ENCODE measurements around the gene POLE. TPM values are rescaled to one million over a fixed set of nuclear protein-coding genes. Genes with fewer than 3 reads are reported as not detected.

POLE gene
- total RNA-seq, 1 donor from 2014 or later, result 72.5 TPM

DNA sequence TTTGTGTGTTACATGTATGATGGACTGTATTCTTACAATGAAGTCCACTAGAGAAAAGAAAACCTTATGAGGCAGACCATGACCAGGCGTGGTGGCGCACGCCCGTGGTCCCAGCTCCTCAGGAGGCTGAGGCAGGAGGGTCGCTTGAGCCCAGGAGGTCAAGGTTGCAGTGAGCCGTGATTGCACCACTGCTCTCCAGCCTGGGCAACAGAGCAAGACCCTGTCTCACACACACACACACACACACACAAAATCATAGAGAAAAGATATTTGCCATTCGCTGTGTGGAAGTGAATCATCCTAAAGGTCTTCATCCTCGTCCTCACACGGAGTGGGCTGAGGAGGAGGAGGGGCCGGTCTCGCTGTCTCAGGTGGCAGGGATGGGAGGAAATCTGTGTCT is 109.0 kb downstream of the POLE start:
- no peaks in the 10 kb centered on the region for H3K27me3 Mint-ChIP-seq (ENCODE audit: unreplicated experiment)
- H3K27ac Mint-ChIP-seq (ENCODE audit: unreplicated experiment), result no peak overlapping the region
- TF ChIP-seq, protein P1, sequence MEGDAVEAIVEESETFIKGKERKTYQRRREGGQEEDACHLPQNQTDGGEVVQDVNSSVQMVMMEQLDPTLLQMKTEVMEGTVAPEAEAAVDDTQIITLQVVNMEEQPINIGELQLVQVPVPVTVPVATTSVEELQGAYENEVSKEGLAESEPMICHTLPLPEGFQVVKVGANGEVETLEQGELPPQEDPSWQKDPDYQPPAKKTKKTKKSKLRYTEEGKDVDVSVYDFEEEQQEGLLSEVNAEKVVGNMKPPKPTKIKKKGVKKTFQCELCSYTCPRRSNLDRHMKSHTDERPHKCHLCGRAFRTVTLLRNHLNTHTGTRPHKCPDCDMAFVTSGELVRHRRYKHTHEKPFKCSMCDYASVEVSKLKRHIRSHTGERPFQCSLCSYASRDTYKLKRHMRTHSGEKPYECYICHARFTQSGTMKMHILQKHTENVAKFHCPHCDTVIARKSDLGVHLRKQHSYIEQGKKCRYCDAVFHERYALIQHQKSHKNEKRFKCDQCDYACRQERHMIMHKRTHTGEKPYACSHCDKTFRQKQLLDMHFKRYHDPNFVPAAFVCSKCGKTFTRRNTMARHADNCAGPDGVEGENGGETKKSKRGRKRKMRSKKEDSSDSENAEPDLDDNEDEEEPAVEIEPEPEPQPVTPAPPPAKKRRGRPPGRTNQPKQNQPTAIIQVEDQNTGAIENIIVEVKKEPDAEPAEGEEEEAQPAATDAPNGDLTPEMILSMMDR (IDR thresholded peaks at IDR 0.05), result no peak
- H3K4me1 Mint-ChIP-seq (ENCODE audit: unreplicated experiment), result no peaks in the 10 kb centered on the region
- DNase-seq (ENCODE audit: extremely low spot score, unreplicated experiment), result no peak
- peaks cover 7% of the 10 kb centered on the region for H3K36me3 Mint-ChIP-seq (ENCODE audit: unreplicated experiment)
- no peak overlapping the region for H3K4me3 Mint-ChIP-seq (ENCODE audit: unreplicated experiment)
- H3K9me3 Mint-ChIP-seq (ENCODE audit: unreplicated experiment), result no peaks in the 10 kb centered on the region

DNA sequence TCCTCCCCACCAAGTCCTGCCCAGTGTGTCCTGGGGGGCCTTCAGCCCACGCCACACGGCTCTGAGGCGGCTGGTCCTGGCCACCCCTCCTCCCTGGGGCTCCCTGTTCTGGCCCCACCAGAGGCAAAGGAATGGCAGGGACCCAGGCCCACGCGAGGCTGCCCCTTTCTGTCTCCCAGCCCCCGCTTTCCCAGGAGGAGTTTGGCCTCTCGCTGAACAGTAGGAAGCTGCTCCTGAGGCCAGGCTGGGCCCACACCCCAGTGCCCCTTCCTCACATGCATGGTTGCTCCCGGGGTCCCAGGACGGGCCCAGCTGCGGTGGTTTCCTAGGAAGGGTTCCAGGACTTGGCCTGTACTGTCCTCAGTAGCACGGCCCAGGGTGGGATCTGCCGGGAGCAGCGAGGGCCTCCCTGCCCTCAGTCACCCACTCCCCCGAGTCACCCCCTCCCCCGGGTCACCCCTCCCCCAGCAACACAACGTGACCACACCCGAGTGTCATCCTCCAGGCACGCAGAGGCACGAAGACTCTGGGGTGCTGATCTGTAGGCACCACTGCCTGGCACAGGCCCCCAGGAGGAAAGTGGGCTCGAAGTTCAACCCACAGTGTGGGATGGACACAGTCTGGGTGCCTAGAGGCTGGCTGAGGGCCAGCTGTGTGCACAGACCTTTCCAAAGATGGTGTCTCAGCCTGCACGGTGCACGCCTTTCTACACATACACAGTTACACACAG is 109.8 kb downstream of the POLE start:
- Mint-ChIP-seq H3K27me3 (ENCODE audit: unreplicated experiment) (no peaks in the 10 kb centered on the region), H3K27ac (ENCODE audit: unreplicated experiment) (no peak overlapping the region), H3K36me3 (ENCODE audit: unreplicated experiment) (peaks cover 7% of the 10 kb centered on the region), H3K9me3 (ENCODE audit: unreplicated experiment) (no peaks in the 10 kb centered on the region), H3K4me3 (ENCODE audit: unreplicated experiment) (no peak overlapping the region), H3K4me1 (ENCODE audit: unreplicated experiment) (no peaks in the 10 kb centered on the region)
- no peak for DNase-seq (ENCODE audit: extremely low spot score, unreplicated experiment)
- TF ChIP-seq, protein P1 (IDR thresholded peaks at IDR 0.05), result no peak

- H3K4me1 Mint-ChIP-seq (ENCODE audit: unreplicated experiment), result no peaks in the 10 kb centered on the region
- H3K27ac Mint-ChIP-seq (ENCODE audit: unreplicated experiment), result no peak overlapping the region
- H3K36me3 Mint-ChIP-seq (ENCODE audit: unreplicated experiment), result peaks cover 7% of the 10 kb centered on the region
- H3K27me3 Mint-ChIP-seq (ENCODE audit: unreplicated experiment), result no peaks in the 10 kb centered on the region
- DNase-seq (ENCODE audit: extremely low spot score, unreplicated experiment), result no peak
- no peaks in the 10 kb centered on the region for H3K9me3 Mint-ChIP-seq (ENCODE audit: unreplicated experiment)
- TF ChIP-seq, protein P1 (IDR thresholded peaks at IDR 0.05), result no peak
- H3K4me3 Mint-ChIP-seq (ENCODE audit: unreplicated experiment), result no peak overlapping the region
Measured at GRCh38 chr12:132576701-132577100, 110.4 kb downstream of the POLE start.

GRCh38 chr12:132575661-132576060 is 111.5 kb downstream of the POLE start:
- Mint-ChIP-seq H3K27ac (ENCODE audit: unreplicated experiment) (no peak overlapping the region), H3K9me3 (ENCODE audit: unreplicated experiment) (no peaks in the 10 kb centered on the region), H3K4me3 (ENCODE audit: unreplicated experiment) (no peak overlapping the region), H3K4me1 (ENCODE audit: unreplicated experiment) (no peaks in the 10 kb centered on the region), H3K27me3 (ENCODE audit: unreplicated experiment) (no peaks in the 10 kb centered on the region), H3K36me3 (ENCODE audit: unreplicated experiment) (peaks cover 7% of the 10 kb centered on the region)
- no peak for DNase-seq (ENCODE audit: extremely low spot score, unreplicated experiment)
- TF ChIP-seq, protein P1 (IDR thresholded peaks at IDR 0.05), result no peak

- H3K36me3 Mint-ChIP-seq (ENCODE audit: unreplicated experiment), result peaks cover 3% of the 10 kb centered on the region
- no peaks in the 10 kb centered on the region for H3K27me3 Mint-ChIP-seq (ENCODE audit: unreplicated experiment)
- TF ChIP-seq, protein P1 (IDR thresholded peaks at IDR 0.05), result no peak
- H3K4me3 Mint-ChIP-seq (ENCODE audit: unreplicated experiment), result no peak overlapping the region
- DNase-seq (ENCODE audit: extremely low spot score, unreplicated experiment), result no peak
- no peaks in the 10 kb centered on the region for H3K4me1 Mint-ChIP-seq (ENCODE audit: unreplicated experiment)
- H3K9me3 Mint-ChIP-seq (ENCODE audit: unreplicated experiment), result no peaks in the 10 kb centered on the region
- no peak overlapping the region for H3K27ac Mint-ChIP-seq (ENCODE audit: unreplicated experiment)
Measured at GRCh38 chr12:132574271-132574996, 112.7 kb downstream of the POLE start.

All from osteocyte (in vitro differentiated cells).